LNCaP clone FGC (cell line): ENCODE data around the gene FOXA1.
"Not testable (repeated sequence)": the region's sequence is repeated elsewhere in the genome, so short reads cannot be mapped to it uniquely, and the experiment has no call there.

Experiments used
- DNase-seq: peaks from one replicate; pipeline ENCODE4 v3.0.0-alpha.2; 2011; ENCODE audit warnings: low read depth
- H3K4me3 ChIP-seq: 2 replicates; pipeline ENCODE4 v1.5.1; 2011; ENCODE audit warnings: mild to moderate bottlenecking, low read depth, low read length, control low read depth
- TF ChIP-seq, protein P1 (sequence below): IDR thresholded peaks from 2 replicates; pipeline ENCODE4 v1.5.1; 2012; ENCODE audit warnings: mild to moderate bottlenecking; ENCODE audit not compliant: control insufficient read depth, insufficient read depth; ENCODE audit errors: extremely low read depth

The FOXA1 gene

DNA sequence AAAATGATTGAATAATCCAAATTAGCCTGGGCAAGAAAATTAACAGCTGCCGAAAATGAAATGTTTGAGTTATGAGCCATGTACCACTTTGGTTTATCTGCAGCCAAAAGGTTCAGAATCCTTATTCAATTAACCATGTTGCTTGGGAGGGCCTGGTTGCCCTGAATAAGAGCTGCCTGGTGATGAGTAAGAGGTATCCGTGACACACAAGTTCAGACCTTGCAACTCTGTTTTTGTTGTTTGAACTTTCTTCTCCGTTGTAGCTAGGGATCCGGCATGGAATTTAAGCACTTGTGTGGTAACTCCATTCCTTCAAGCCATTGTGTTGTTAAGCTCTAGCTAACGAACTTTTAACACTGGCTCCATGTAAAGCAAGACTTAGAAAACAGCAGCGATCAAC is 35.7 kb downstream of the FOXA1 start:
- H3K4me3 ChIP-seq, result no peak overlapping the region
- TF ChIP-seq, protein P1, sequence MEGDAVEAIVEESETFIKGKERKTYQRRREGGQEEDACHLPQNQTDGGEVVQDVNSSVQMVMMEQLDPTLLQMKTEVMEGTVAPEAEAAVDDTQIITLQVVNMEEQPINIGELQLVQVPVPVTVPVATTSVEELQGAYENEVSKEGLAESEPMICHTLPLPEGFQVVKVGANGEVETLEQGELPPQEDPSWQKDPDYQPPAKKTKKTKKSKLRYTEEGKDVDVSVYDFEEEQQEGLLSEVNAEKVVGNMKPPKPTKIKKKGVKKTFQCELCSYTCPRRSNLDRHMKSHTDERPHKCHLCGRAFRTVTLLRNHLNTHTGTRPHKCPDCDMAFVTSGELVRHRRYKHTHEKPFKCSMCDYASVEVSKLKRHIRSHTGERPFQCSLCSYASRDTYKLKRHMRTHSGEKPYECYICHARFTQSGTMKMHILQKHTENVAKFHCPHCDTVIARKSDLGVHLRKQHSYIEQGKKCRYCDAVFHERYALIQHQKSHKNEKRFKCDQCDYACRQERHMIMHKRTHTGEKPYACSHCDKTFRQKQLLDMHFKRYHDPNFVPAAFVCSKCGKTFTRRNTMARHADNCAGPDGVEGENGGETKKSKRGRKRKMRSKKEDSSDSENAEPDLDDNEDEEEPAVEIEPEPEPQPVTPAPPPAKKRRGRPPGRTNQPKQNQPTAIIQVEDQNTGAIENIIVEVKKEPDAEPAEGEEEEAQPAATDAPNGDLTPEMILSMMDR, result no peak
- no peak for DNase-seq

DNA sequence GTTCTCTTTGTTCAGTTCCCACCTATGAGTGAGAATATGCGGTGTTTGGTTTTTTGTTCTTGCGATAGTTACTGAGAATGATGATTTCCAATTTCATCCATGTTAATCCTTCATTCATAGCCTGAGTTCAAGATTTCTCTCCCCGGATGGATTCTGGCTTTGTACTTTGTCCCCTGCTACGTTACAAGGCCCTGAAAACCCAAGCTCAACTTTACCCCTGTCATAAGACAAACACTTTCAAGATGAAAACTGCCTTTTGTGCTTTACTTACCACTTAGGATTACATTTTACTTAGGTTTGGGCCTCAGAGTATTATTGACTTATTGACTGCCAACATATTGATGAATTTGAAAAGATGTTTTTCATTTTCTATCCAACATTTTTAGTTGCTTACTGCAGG is 36.3 kb downstream of the FOXA1 start:
- no peak for DNase-seq
- H3K4me3 ChIP-seq, result no peak overlapping the region
- TF ChIP-seq, protein P1, result no peak

DNA sequence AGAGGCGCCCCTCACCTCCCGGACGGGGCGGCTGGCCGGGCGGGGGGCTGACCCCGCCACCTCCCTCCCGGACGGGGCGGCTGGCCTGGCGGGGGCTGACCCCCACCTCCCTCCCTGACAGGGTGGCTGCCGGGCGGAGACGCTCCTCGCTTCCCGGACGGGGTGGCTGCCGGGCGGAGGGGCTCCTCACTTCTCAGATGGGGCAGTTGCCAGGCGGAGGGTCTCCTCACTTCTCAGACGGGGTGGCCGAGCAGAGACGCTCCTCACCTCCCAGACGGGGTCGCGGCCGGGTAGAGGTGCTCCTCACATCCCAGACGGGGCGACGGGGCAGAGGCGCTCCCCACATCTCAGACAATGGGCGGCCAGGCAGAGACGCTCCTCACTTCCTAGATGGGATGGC is 39.5 kb downstream of the FOXA1 start:
- not testable (repeated sequence) for H3K4me3 ChIP-seq, DNase-seq

DNA sequence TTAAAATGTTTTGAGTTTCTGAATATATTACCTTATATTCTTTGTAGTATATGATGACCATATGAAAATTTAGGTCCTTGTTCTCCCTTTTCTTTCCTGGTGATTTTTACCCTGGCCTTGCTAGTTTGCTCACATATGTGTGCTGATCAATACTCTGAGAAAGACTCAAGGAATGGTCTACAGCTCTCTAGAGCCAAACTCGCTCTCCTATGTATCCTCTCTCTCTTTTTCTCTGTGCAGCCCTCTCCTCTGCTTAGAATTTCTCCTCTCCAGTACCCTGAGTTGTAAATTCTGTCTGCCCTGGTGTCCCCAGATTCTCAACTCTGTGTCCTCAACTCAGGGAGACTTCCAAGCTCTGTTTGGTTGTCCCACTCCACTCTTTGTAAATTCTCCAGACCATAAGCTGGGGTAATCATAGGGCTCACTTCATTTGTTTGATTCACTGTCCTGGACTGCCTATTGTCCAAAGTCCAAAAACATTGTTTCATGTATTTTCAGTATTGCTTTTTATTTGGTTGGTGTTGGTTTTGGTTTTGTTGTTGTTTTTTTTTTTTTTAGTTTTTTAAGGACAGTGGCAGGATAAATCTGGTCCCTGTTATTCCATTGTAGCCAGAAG is 41.0 kb downstream of the FOXA1 start:
- DNase-seq, result no peak
- TF ChIP-seq, protein P1, result no peak
- no peak overlapping the region for H3K4me3 ChIP-seq

DNA sequence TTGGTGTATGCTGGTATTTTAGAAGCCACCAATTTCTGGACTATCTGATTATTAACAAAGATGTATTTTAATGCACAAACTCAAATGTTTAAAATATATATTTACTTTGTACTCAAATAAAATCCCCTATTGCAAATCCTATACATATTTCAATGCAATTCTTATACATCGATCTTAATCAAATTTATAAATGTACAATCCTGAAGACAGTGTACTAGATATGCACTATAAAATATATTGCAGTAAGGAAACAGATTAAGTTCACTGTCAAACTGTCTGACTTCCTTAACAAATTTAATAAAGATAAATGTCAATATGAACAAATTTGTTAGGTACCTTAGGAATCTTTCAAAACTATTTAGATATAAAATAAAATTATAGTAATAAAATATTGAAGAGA is 43.9 kb downstream of the FOXA1 start:
- TF ChIP-seq, protein P1, result no peak
- no peak for DNase-seq
- no peak overlapping the region for H3K4me3 ChIP-seq

DNA sequence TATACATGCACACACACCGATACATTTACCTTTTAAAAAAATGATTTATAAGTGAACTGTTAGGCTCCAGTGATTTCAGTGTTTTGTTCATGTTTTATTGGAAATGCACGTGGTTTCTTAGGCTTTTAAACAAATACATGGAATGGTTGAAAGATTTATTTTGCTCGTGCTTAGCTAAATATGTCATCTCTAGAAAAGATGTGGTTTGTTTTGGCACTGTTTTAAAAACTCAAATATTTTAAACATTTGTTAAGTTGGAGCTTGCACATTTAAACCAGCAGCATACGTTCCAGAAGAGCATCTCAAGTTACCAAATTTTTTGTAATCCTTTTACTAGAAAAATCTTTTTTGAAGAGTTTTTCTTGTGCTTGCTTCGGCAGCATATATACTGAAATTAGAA is 44.5 kb downstream of the FOXA1 start:
- DNase-seq, result peak; percentile 69
- TF ChIP-seq, protein P1, result no peak
- no peak overlapping the region for H3K4me3 ChIP-seq

DNA sequence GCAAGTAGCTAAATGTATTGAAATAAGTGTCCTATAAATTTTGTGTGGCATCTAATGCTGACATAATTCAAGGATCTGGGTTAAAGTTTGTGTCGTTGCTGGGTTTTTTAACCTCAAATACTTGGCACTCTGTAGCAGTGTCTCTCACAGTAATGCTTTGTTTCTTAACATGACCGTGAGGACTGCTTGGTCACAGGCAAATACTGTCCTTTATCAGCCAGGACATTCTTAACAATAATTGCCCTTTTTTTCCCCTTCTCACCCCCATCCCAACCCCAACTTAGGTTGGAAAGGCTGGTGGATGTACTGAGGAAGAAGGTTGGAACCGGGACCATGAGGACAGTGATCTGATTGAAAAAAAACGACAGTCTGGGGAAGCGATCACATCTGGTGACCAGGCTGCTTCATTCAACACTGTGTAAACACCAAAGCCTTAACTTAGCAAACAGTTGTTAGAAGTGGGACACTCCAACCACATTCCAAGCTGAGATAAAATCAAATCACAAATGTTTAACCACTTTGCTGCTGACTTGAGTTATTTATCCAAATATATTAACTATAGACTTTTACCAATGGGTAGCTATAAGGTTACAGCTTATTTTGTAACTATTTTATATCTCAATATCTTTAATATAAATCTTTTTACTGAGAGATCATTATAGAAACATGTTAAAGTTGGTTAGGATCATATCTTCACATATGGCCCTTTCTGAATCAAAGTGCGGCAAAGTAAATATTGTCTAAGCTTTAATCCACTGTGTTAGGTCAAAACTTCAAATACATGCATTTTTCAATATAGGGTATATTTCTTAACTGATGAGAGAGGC is 48.2 kb downstream of the FOXA1 start:
- H3K4me3 ChIP-seq, result no peak overlapping the region
- DNase-seq, result peak; percentile 93
- TF ChIP-seq, protein P1, result no peak
